Effector CD8-positive, alpha-beta T cell (primary cell): Measurements from ENCODE around the gene TKT.

ENCODE experiments used
- DNase-seq: peaks from one replicate; lab custom pipeline; 2025; lab: John Stamatoyannopoulos, UW

Gene TKT

GRCh38 chr3:53240989-53241972 lies 14.5 kb downstream of the TKT start:
- DNase-seq, result no peak

GRCh38 chr3:53239800-53240199 lies 16.0 kb downstream of the TKT start:
- no peak for DNase-seq

- no peak for DNase-seq
Measured at GRCh38 chr3:53238886-53239285, 16.9 kb downstream of the TKT start.

- no peak for DNase-seq
Measured at GRCh38 chr3:53238051-53238850, 17.6 kb downstream of the TKT start.

GRCh38 chr3:53236112-53236841 lies 19.5 kb downstream of the TKT start:
- no peak for DNase-seq

- DNase-seq, result no peak
Measured at GRCh38 chr3:53235545-53235944, 20.3 kb downstream of the TKT start.

- no peak for DNase-seq
Measured at GRCh38 chr3:53234841-53235232, 21.0 kb downstream of the TKT start.

- DNase-seq, result no peak
Measured at GRCh38 chr3:53234130-53234840, 21.5 kb downstream of the TKT start.

- no peak for DNase-seq
Measured at GRCh38 chr3:53232641-53233377, 23.0 kb downstream of the TKT start.

- DNase-seq, result no peak
Measured at GRCh38 chr3:53231532-53232511, 24.0 kb downstream of the TKT start.

GRCh38 chr3:53230789-53231188 lies 25.0 kb downstream of the TKT start:
- DNase-seq, result no peak

GRCh38 chr3:53230041-53230621 lies 25.7 kb downstream of the TKT start:
- no peak for DNase-seq

GRCh38 chr3:53229606-53230005 lies 26.2 kb downstream of the TKT start:
- no peak for DNase-seq

GRCh38 chr3:53229171-53229570 lies 26.7 kb downstream of the TKT start:
- no peak for DNase-seq

- no peak for DNase-seq
Measured at GRCh38 chr3:53227993-53228885, 27.6 kb downstream of the TKT start.

GRCh38 chr3:53226841-53227407 lies 28.9 kb downstream of the TKT start:
- no peak for DNase-seq

- no peak for DNase-seq
Measured at GRCh38 chr3:53226142-53226840, 29.5 kb downstream of the TKT start.
